Loucy (cell line): Measurements from ENCODE around the gene PLCH1.

ENCODE experiments used
- H2AFZ ChIP-seq: fragments of 200-600 bp; sonication (generic); 2 replicates; pipeline ENCODE4 v1.6.0; 2016; ENCODE audit warnings: antibody characterized with exemption, mild to moderate bottlenecking, low read length, moderate library complexity
- H3F3A ChIP-seq: fragments of 200-600 bp; 2 replicates; pipeline ENCODE4 v1.6.0; 2016; ENCODE audit warnings: antibody characterized with exemption, low read depth, mild to moderate bottlenecking
- H3K27me3 ChIP-seq: fragments of 200-600 bp; sonication (generic); 2 replicates; pipeline ENCODE4 v1.6.1; 2014; ENCODE audit warnings: low read length, mild to moderate bottlenecking; ENCODE audit not compliant: insufficient read depth, poor library complexity, severe bottlenecking
- H3K36me3 ChIP-seq: fragments of 200-600 bp; sonication (generic); 2 replicates; pipeline ENCODE4 v1.6.1; 2016; ENCODE audit warnings: low read length; ENCODE audit not compliant: insufficient read depth
- H3K4me1 ChIP-seq: fragments of 200-600 bp; sonication (generic); 2 replicates; pipeline ENCODE4 v1.5.1; 2014; ENCODE audit warnings: low read length, mild to moderate bottlenecking; ENCODE audit not compliant: insufficient read depth, poor library complexity, severe bottlenecking
- H3K4me2 ChIP-seq: fragments of 200-600 bp; sonication (generic); 2 replicates; pipeline ENCODE4 v1.6.0; 2014; ENCODE audit warnings: antibody characterized with exemption, low read length, low read depth, mild to moderate bottlenecking; ENCODE audit not compliant: poor library complexity, severe bottlenecking
- H3K4me3 ChIP-seq: fragments of 200-600 bp; sonication (generic); 2 replicates; pipeline ENCODE4 v1.5.1; 2014; ENCODE audit warnings: low read length, mild to moderate bottlenecking, mixed read lengths; ENCODE audit not compliant: poor library complexity, severe bottlenecking
- H3K79me2 ChIP-seq: fragments of 200-600 bp; sonication (generic); 2 replicates; pipeline ENCODE4 v1.6.1; 2014; ENCODE audit warnings: low read length; ENCODE audit not compliant: insufficient read depth
- H3K9ac ChIP-seq: fragments of 200-600 bp; sonication (generic); 2 replicates; pipeline ENCODE4 v1.6.0; 2014; ENCODE audit warnings: mild to moderate bottlenecking, low read depth, low read length, moderate library complexity; ENCODE audit not compliant: poor library complexity, severe bottlenecking
- H3K9me2 ChIP-seq: fragments of 200-600 bp; sonication (generic); replicated peaks from 2 replicates; pipeline ENCODE4 v1.6.1; 2016; ENCODE audit warnings: low read depth, low read length, mixed read lengths
- H3K9me3 ChIP-seq: fragments of 200-600 bp; sonication (generic); 2 replicates; pipeline ENCODE4 v1.6.1; 2014; ENCODE audit warnings: mild to moderate bottlenecking, antibody characterized with exemption, low read length, low read depth; ENCODE audit not compliant: insufficient read depth
- H4K20me1 ChIP-seq: fragments of 200-600 bp; sonication (generic); 2 replicates; pipeline ENCODE4 v1.6.0; 2014; ENCODE audit warnings: antibody characterized with exemption, low read length, mild to moderate bottlenecking; ENCODE audit not compliant: insufficient read depth, poor library complexity, severe bottlenecking
- CTCF ChIP-seq: fragments of 200-600 bp; sonication (generic); conservative IDR thresholded peaks from 2 replicates; pipeline ENCODE4 v1.5.1; 2014; ENCODE audit warnings: mild to moderate bottlenecking, antibody characterized with exemption, low read length
- EZH2phosphoT487 ChIP-seq: fragments of 200-600 bp; IDR thresholded peaks from 2 replicates; pipeline ENCODE4 v1.6.1; 2018; ENCODE audit warnings: antibody characterized with exemption, mild to moderate bottlenecking, moderate library complexity, borderline replicate concordance

The PLCH1 gene

DNA sequence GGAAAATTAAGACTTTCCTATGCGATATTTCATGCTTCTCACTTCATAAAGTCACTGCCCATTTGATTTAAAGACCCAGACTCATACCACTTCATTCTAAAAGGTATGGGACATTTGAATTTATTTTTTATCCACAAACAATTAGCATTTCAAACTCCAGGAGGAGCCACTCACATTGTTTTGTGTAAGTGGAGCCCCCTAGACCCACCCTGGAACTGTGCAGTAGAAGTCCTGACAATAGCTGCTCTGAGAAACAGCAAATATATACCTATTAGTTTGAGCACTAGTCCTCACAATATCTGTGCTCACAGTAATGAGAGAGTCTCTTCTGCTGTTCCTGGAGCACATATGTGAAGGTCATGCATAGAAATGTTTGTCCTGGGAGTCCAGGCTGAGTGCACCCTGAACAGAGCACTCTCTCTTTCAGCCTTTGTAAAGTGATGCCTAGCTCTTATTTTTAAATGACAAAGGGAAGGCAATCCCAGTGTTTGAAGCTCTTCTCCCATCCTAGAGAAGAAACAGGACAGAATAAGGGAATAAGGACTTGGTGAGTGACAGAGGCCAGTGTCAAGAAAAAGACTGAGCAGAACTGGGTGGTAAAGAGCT, 323.9 kb downstream of the PLCH1 start:
- Histone ChIP-seq H3K9me3 (peaks cover 6% of the 10 kb centered on the region; the same call in 1 of the 2 replicates), H4K20me1 (no peaks in the 10 kb centered on the region), H3K4me1 (peaks cover 21% of the 10 kb centered on the region), H3K36me3 (no peaks in the 10 kb centered on the region), H3F3A (no peaks in the 10 kb centered on the region), H3K79me2 (no peaks in the 10 kb centered on the region), H3K4me3 (no peak overlapping the region), H3K9ac (no peak overlapping the region), H3K27me3 (no peaks in the 10 kb centered on the region), H3K9me2 (no peaks in the 10 kb centered on the region), H2AFZ (no peak overlapping the region), H3K4me2 (no peak overlapping the region)
- TF ChIP-seq CTCF = peak; percentile 89
- TF ChIP-seq EZH2phosphoT487 = no peak

- H3K4me1 ChIP-seq = peaks cover 21% of the 10 kb centered on the region
- TF ChIP-seq CTCF (no peak), EZH2phosphoT487 (no peak)
- H3K79me2 ChIP-seq = no peaks in the 10 kb centered on the region
- 0 out of 2 replicates have a peak, but pooled peaks cover 3% of the 10 kb centered on the region for H3K9me3 ChIP-seq
- no peak overlapping the region for H2AFZ ChIP-seq
- H3K9ac ChIP-seq = no peak overlapping the region
- no peak overlapping the region for H3K4me2 ChIP-seq
- H3K9me2 ChIP-seq = no peaks in the 10 kb centered on the region
- H3F3A ChIP-seq = no peaks in the 10 kb centered on the region
- H3K4me3 ChIP-seq = no peak overlapping the region
- no peaks in the 10 kb centered on the region for H3K36me3 ChIP-seq
- H3K27me3 ChIP-seq = no peaks in the 10 kb centered on the region
- no peaks in the 10 kb centered on the region for H4K20me1 ChIP-seq
Measured at GRCh38 chr3:155420406-155420805, 324.5 kb downstream of the PLCH1 start.

DNA sequence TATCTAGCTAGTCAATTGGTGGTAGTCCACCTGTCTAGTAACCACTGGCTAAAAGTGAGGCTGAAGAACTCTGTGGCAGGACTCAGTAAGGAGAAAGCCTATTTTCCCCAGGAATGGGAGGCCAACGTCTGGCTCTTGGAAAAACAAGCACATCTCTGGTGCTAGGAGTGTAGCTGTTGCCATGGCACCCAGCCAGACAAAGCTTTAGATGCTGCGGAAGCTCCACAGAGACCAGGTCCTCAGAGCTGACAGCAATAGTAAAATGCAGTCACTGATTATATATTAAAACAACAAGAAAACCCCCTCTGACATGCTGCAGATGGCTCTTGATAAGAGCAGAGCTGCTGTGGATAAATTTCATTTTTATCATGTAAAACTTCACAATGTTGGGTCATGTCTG, 326.5 kb downstream of the PLCH1 start:
- H3K27me3 ChIP-seq = no peaks in the 10 kb centered on the region
- no peak for TF ChIP-seq EZH2phosphoT487
- TF ChIP-seq CTCF = no peak
- H3K9me2 ChIP-seq = no peaks in the 10 kb centered on the region
- H3K4me3 ChIP-seq = no peak overlapping the region
- H3K79me2 ChIP-seq = no peaks in the 10 kb centered on the region
- H3K36me3 ChIP-seq = no peaks in the 10 kb centered on the region
- no peak overlapping the region for H3K4me2 ChIP-seq
- 0 out of 2 replicates have a peak, but pooled peaks cover 3% of the 10 kb centered on the region for H3K9me3 ChIP-seq
- peaks cover 18% of the 10 kb centered on the region for H3K4me1 ChIP-seq
- H4K20me1 ChIP-seq = no peaks in the 10 kb centered on the region
- no peaks in the 10 kb centered on the region for H3F3A ChIP-seq
- no peak overlapping the region for H2AFZ ChIP-seq
- H3K9ac ChIP-seq = no peak overlapping the region
